Heart right ventricle (tissue), 16 donors: ENCODE measurements around the gene CHMP1A. TPM values are rescaled to one million over a fixed set of nuclear protein-coding genes. Genes with fewer than 3 reads are reported as not detected.
"Not testable (repeated sequence)": the region's sequence is repeated elsewhere in the genome, so short reads cannot be mapped to it uniquely, and the experiment has no call there.

Source experiments
- ATAC-seq, 8 donors: fragments of 200-7000 bp; cut with Tn5 transposase; one replicate each; pipeline ENCODE4 v1.9.1; 2020; ENCODE audit warnings: mild to moderate bottlenecking in 8 of 8, moderate library complexity in 8 of 8, moderate number of reproducible peaks in 1 of 8
- DNase-seq, 2 donors: peaks; one replicate each; pipeline ENCODE4 v3.0.0-alpha.2; 2020
- H3K27ac ChIP-seq, 10 donors: fragments of 200-600 bp; sonication (generic) in 2 of 10; one replicate each; pipeline versions ENCODE4 v1.5.0 to v1.8.0; 2020 to 2022; ENCODE audit warnings: mild to moderate bottlenecking in 3 of 10
- H3K27me3 ChIP-seq, 7 donors: fragments of 200-600 bp; one replicate each; pipeline ENCODE4 v1.8.0; 2021 to 2022; ENCODE audit warnings: mild to moderate bottlenecking in 2 of 7
- H3K36me3 ChIP-seq, 9 donors: fragments of 200-600 bp; sonication (generic) in 1 of 9; one replicate each; pipeline versions ENCODE4 v1.5.0 to v1.8.0; 2020 to 2022; ENCODE audit warnings: mild to moderate bottlenecking in 2 of 9
- H3K4me1 ChIP-seq, 9 donors: fragments of 200-600 bp; sonication (generic) in 1 of 9; one replicate each; pipeline versions ENCODE4 v1.5.0 to v1.8.0; 2020 to 2022; ENCODE audit warnings: mild to moderate bottlenecking in 4 of 9
- H3K4me3 ChIP-seq, 10 donors: fragments of 200-600 bp; sonication (generic) in 2 of 10; one replicate each; pipeline versions ENCODE4 v1.5.0 to v1.8.0; 2020 to 2022; ENCODE audit warnings: mild to moderate bottlenecking in 7 of 10, moderate library complexity in 2 of 10
- H3K9me3 ChIP-seq, 11 donors: fragments of 200-600 bp in 10 of 11; sonication (generic) in 2 of 11; one replicate each; pipeline versions ENCODE4 v1.5.0 to v1.8.0; 2013 to 2022; ENCODE audit warnings: mild to moderate bottlenecking in 2 of 11, control low read depth in 1 of 11, moderate library complexity in 1 of 11
- CTCF ChIP-seq, 9 donors: fragments of 200-600 bp; sonication (generic) in 2 of 9; IDR thresholded peaks; one replicate each; pipeline versions ENCODE4 v1.5.0 to v1.8.0; 2021 to 2022; ENCODE audit warnings: antibody characterized with exemption in 9 of 9, mild to moderate bottlenecking in 5 of 9, moderate library complexity in 1 of 9
- WGBS, 2 donors: extraction: QIAGEN DNeasy Blood & Tissue Kit; methylation state at CpG; one replicate each; pipeline ENCODE4 v1.1.7; 2013; ENCODE audit warnings: inconsistent platforms in 1 of 2; 5-methylcytosine and 5-hydroxymethylcytosine counted together
- intact Hi-C, 10 donors: fragments of 100-400 bp; cut with DNase I; formaldehyde crosslinking; loops; one replicate each; pipeline versions ENCODE4 v1.11.1 to v1.14.2; 2022
- polyA plus RNA-seq, 2 donors: library from polyadenylated mRNA; stranded (reverse); fragments of 200-250 nt; gene quantifications; one replicate each; pipeline ENCODE4 v1.2.3, GENCODE V29; 2013
- total RNA-seq, 10 donors: library from RNA; stranded (reverse); fragmentation: NEBNext Ultra II Directional in 3 of 10; extraction: Animal tissue kit (Norgen Biotek cat#: 25700) in 3 of 10; gene quantifications; one replicate each; pipeline versions ENCODE4 v1.2.1 to v1.2.4, GENCODE V29; 2021 to 2023
- donor health status: Arrhythmogenic right ventricular cardiomyopathy.
- donor health status: ischemic (EF 13 %, LVEDD 7.1; RV severe dilation, severe dysfunction).
- donor health status: healthy with polysubstance abuse.
- donor health status: DM: no; HTN: yes; CAD: no.
- donor health status: DM: no; HTN: no; CAD: no.
- donor health status: ischemic (EF 25% LVEDD 6.9; RV normal size, moderate dysfunction).
- donor health status: ischemic (EF 25% LVEDD 5.7; RV mildly dilated, moderate dysfunction).
- donor health status: healthy.
- donor health status: DM: yes; HTN: yes; CAD: no.
- donor health status: Ischemic cardiomyopathy.
- donor health status: ischemic (EF 35%, LVEDD 5.7; RV mildly dilated, moderate dysfunction).
- donor health status: nonischemic (EF 11% LVEDD 7.7; RV severe dilation, severe dysfunction).
- donor health status: DM: yes; HTN: yes; CAD: no.
- donor health status: PGD.
- donor health status: ischemic (EF 29% LVEDD 5.4; RV normal size, mild dysfunction).
- donor health status: nonischemic (EF 23%, LVEDD 6.1; RV moderate dilation, normal function).

The CHMP1A gene
- total and polyA plus RNA-seq, 12 donors, result 30.6 to 71.4 (median 36.7) TPM

GRCh38 chr16:89639385-89639784, 18.1 kb downstream of the CHMP1A start:
- Histone ChIP-seq H3K36me3 (peaks cover 0 to 4% (median 0%) of the 10 kb centered on the region in 9 donors), H3K27ac (no peak overlapping the region), H3K4me3 (no peak overlapping the region), H3K27me3 (peaks cover 0 to 7% (median 0%) of the 10 kb centered on the region in 7 donors), H3K9me3 (no peaks in the 10 kb centered on the region), H3K4me1 (peaks cover 0 to 22% (median 10%) of the 10 kb centered on the region in 9 donors)
- intact Hi-C loops, result loop anchor here in 1 of 10 donors (10.0 kb wide), 1 partner anchor 65 kb away; the partner anchor contains the start of gene CPNE7
- no peak for ATAC-seq
- TF ChIP-seq CTCF (IDR thresholded peaks at IDR 0.05), result no peak
- no peak for DNase-seq
- WGBS, 2 donors, result 88% methylated on average over 6 of the region's 6 CpGs

- DNase-seq (no peak), ATAC-seq (no peak)
- TF ChIP-seq CTCF (IDR thresholded peaks at IDR 0.05), result no peak
- Histone ChIP-seq H3K4me3 (no peak overlapping the region), H3K27me3 (peaks cover 0 to 10% (median 6%) of the 10 kb centered on the region in 7 donors), H3K9me3 (no peaks in the 10 kb centered on the region), H3K27ac (no peak overlapping the region), H3K36me3 (no peaks in the 10 kb centered on the region), H3K4me1 (peaks cover 0 to 20% (median 10%) of the 10 kb centered on the region in 9 donors)
- WGBS, 2 donors, result 60 to 70% methylated on average over 6 to 10 of the region's 10 CpGs
- intact Hi-C loops, result loop anchor here in 1 of 10 donors (10.0 kb wide), 1 partner anchor 64 kb away; the partner anchor contains the start of gene CPNE7
These were observed 19.1 kb downstream of the CHMP1A start for GRCh38 chr16:89638455-89638854.

- no peak overlapping the region for H3K27ac ChIP-seq
- no peaks in the 10 kb centered on the region for H3K9me3 ChIP-seq
- no peak for TF ChIP-seq CTCF (IDR thresholded peaks at IDR 0.05)
- H3K4me3 ChIP-seq, result no peak overlapping the region
- peaks cover 10 to 21% (median 14%) of the 10 kb centered on the region in 7 donors for H3K27me3 ChIP-seq
- no peak for ATAC-seq
- WGBS, 2 donors, result 65 to 69% methylated on average over 10 of the region's 10 CpGs
- no peak for DNase-seq
- no peaks in the 10 kb centered on the region for H3K36me3 ChIP-seq
- intact Hi-C loops, result loop anchor here in 1 of 10 donors (10.0 kb wide), 1 partner anchor 63 kb away; the partner anchor contains the start of gene CPNE7
- peaks cover 0 to 19% (median 10%) of the 10 kb centered on the region in 9 donors for H3K4me1 ChIP-seq
These were observed 20.1 kb downstream of the CHMP1A start for GRCh38 chr16:89637379-89637778.

- peaks cover 15 to 28% (median 21%) of the 10 kb centered on the region in 7 donors for H3K27me3 ChIP-seq
- H3K27ac ChIP-seq, result no peak overlapping the region
- 88 to 92% methylated on average over 12 of the region's 12 CpGs for whole genome bisulfite sequencing, 2 donors
- H3K4me1 ChIP-seq, result peaks cover 0 to 14% (median 10%) of the 10 kb centered on the region in 9 donors
- DNase-seq (no peak), ATAC-seq (no peak)
- no peak overlapping the region for H3K4me3 ChIP-seq
- no peaks in the 10 kb centered on the region for H3K36me3 ChIP-seq
- no peak for TF ChIP-seq CTCF (IDR thresholded peaks at IDR 0.05)
- intact Hi-C loops, result loop anchor here in 1 of 10 donors (10.0 kb wide), 1 partner anchor 62 kb away; the partner anchor contains the start of gene CPNE7
- no peaks in the 10 kb centered on the region for H3K9me3 ChIP-seq
These were observed 20.8 kb downstream of the CHMP1A start for GRCh38 chr16:89636663-89637062.

GRCh38 chr16:89634463-89635385, 22.8 kb downstream of the CHMP1A start:
- peaks cover 15 to 36% (median 30%) of the 10 kb centered on the region in 7 donors for H3K27me3 ChIP-seq
- not testable (repeated sequence) for H3K4me1 ChIP-seq, ATAC-seq, H3K36me3 ChIP-seq, DNase-seq, H3K4me3 ChIP-seq, H3K9me3 ChIP-seq, H3K27ac ChIP-seq
- intact Hi-C loops, result loop anchor here in 2 of 10 donors (5.0 to 10.0 kb wide), 2 partner anchors 52 to 60 kb away; partner anchors contain the start of gene CPNE7 (in 1 of the 2)
- 49 to 70% methylated on average over 2 of the region's 2 CpGs for WGBS, 2 donors
